ENCODE results near the gene NAT9.
A peak's percentile ranks its signal among the peaks of the same experiment; 100 is the strongest.

DNA sequence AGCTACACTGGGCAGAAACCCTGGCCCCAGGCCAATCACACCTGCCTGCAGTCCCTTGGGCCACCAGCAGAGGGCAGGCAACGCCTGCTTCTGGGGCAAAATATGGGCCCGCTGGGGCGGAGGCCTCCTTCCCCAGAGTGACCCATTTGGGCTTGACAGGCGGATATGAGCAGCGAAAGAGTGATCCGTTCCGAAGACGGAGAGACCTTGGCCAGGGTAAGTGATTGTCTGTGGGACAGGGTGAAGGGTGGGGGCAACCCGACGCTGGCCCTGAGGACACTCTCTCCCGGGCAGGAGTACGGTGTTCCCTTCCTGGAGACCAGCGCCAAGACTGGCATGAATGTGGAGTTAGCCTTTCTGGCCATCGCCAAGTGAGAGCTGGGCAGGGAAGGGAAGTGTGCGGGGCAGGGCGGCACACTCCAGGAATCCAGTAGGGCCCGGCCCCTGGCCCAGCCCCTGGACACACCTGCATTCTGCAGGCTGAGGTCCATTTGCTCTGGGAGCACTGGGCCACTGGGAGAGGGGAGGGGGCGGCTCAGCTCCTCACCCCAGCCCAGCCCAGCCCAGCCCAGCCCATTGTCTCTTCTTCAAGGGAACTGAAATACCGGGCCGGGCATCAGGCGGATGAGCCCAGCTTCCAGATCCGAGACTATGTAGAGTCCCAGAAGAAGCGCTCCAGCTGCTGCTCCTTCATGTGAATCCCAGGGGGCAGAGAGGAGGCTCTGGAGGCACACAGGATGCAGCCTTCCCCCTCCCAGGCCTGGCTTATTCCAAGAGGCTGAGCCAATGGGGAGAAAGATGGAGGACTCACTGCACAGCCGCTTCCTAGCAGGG is 31.2 kb downstream of the NAT9 start:
- TF ChIP-seq, protein P1, sequence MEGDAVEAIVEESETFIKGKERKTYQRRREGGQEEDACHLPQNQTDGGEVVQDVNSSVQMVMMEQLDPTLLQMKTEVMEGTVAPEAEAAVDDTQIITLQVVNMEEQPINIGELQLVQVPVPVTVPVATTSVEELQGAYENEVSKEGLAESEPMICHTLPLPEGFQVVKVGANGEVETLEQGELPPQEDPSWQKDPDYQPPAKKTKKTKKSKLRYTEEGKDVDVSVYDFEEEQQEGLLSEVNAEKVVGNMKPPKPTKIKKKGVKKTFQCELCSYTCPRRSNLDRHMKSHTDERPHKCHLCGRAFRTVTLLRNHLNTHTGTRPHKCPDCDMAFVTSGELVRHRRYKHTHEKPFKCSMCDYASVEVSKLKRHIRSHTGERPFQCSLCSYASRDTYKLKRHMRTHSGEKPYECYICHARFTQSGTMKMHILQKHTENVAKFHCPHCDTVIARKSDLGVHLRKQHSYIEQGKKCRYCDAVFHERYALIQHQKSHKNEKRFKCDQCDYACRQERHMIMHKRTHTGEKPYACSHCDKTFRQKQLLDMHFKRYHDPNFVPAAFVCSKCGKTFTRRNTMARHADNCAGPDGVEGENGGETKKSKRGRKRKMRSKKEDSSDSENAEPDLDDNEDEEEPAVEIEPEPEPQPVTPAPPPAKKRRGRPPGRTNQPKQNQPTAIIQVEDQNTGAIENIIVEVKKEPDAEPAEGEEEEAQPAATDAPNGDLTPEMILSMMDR (IDR thresholded peaks at IDR 0.05) = peak in 1 of 3 donors; percentile 98
- TF ChIP-seq POLR2A (IDR thresholded peaks at IDR 0.05) = no peak
